ENCODE measurements around the gene SERINC3.
"Not testable (repeated sequence)": the region's sequence is repeated elsewhere in the genome, so short reads cannot be mapped to it uniquely, and the experiment has no call there.

The SERINC3 gene

GRCh38 chr20:44489931-44490330 lies 31.9 kb downstream of the SERINC3 start:
- DNase-seq = no peak

- DNase-seq = no peak
Measured at GRCh38 chr20:44489223-44489622, 32.6 kb downstream of the SERINC3 start.

- no peak for DNase-seq
Measured at GRCh38 chr20:44488551-44488950, 33.3 kb downstream of the SERINC3 start.

GRCh38 chr20:44485830-44486198 lies 36.1 kb downstream of the SERINC3 start:
- no peak for DNase-seq

GRCh38 chr20:44485078-44485829 lies 36.6 kb downstream of the SERINC3 start:
- DNase-seq = no peak

GRCh38 chr20:44483112-44483511 lies 38.8 kb downstream of the SERINC3 start:
- DNase-seq = no peak

- DNase-seq = no peak
Measured at GRCh38 chr20:44481719-44482416, 40.0 kb downstream of the SERINC3 start.

- DNase-seq = no peak
Measured at GRCh38 chr20:44480097-44480496, 41.8 kb downstream of the SERINC3 start.

- no peak for DNase-seq
Measured at GRCh38 chr20:44479643-44480042, 42.2 kb downstream of the SERINC3 start.

GRCh38 chr20:44478206-44478605 lies 43.7 kb downstream of the SERINC3 start:
- DNase-seq = no peak

- DNase-seq = no peak
Measured at GRCh38 chr20:44477151-44477550, 44.7 kb downstream of the SERINC3 start.

GRCh38 chr20:44475694-44476560 lies 45.9 kb downstream of the SERINC3 start, which contains the start of gene TTPAL:
Gene TTPAL (plus strand): TSS chr20:44475874. CDS start chr20:44480000, 4,126 bp downstream.
- DNase-seq = peak; percentile 91

- no peak for DNase-seq
Measured at GRCh38 chr20:44475372-44475693, 46.5 kb downstream of the SERINC3 start.

- not testable (repeated sequence) for DNase-seq
Measured at GRCh38 chr20:44472283-44472682, 49.6 kb downstream of the SERINC3 start.

- DNase-seq = no peak
Measured at GRCh38 chr20:44471481-44471882, 50.4 kb downstream of the SERINC3 start.

GRCh38 chr20:44470327-44470726 lies 51.5 kb downstream of the SERINC3 start:
- no peak for DNase-seq

GRCh38 chr20:44468044-44468782 lies 53.7 kb downstream of the SERINC3 start:
- DNase-seq = no peak

- DNase-seq = no peak
Measured at GRCh38 chr20:44467289-44467883, 54.5 kb downstream of the SERINC3 start.

- no peak for DNase-seq
Measured at GRCh38 chr20:44465001-44465560, 56.8 kb downstream of the SERINC3 start.

- DNase-seq = no peak
Measured at GRCh38 chr20:44464514-44464913, 57.4 kb downstream of the SERINC3 start.

- no peak for DNase-seq
Measured at GRCh38 chr20:44463466-44463865, 58.4 kb downstream of the SERINC3 start.

- DNase-seq = no peak
Measured at GRCh38 chr20:44461803-44462174, 60.1 kb downstream of the SERINC3 start.
